NB4 (cell line): ENCODE data around the gene S1PR3.

Experiments
- DNase-seq: peaks from one replicate; pipeline ENCODE4 v3.0.0; 2010; ENCODE audit warnings: low read depth
- H3K4me3 ChIP-seq: one replicate; pipeline ENCODE4 v1.5.1; 2011; ENCODE audit warnings: mild to moderate bottlenecking, low read depth, low read length, moderate library complexity
- MYC ChIP-seq: IDR thresholded peaks from 2 replicates; pipeline ENCODE4 v1.6.1; 2011; ENCODE audit warnings: low read depth, low read length
- POLR2A ChIP-seq: IDR thresholded peaks from 2 replicates; pipeline ENCODE4 v1.6.1; 2011; ENCODE audit warnings: mild to moderate bottlenecking; ENCODE audit not compliant: insufficient read length; ENCODE audit errors: extremely low read depth
- TF ChIP-seq, protein P1 (sequence below): IDR thresholded peaks from one replicate; pipeline ENCODE4 v1.5.1; 2012; ENCODE audit warnings: low read depth, low read length
- TF ChIP-seq, protein P2 (sequence below): IDR thresholded peaks from 2 replicates; pipeline ENCODE4 v1.6.1; 2011; ENCODE audit warnings: low read depth, low read length

Gene S1PR3

DNA sequence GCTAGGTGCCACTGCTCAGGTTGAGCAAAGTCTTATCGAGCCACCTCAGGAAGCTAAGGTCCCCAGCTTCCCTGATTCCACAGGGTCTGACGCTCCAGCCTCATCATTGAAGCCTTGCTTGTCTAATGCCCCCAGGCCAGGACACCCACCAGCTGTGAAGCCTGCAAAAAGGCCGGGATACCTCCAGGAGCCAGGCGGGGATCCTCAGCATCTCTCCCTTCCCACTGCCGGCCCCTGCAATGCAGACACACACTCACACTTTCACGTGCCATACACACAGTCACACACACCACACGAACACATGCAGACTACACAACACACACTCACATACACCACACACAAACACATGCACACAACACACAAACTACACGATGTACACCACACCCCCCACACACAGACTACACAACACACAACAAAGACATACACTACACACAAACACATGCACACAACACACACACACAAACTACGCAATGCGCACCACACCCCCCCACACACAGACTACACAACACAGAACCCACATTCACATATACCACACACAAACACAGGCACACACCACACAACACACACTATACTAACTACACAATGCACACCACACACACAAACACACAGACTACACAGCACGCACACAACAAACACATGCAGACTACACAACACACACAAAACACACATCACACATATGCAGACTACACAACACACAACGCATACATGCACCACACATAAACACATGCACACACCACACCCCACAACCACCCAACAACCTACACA, 17.8 kb upstream of the S1PR3 start:
- no peak for TF ChIP-seq MYC
- TF ChIP-seq, protein P1, sequence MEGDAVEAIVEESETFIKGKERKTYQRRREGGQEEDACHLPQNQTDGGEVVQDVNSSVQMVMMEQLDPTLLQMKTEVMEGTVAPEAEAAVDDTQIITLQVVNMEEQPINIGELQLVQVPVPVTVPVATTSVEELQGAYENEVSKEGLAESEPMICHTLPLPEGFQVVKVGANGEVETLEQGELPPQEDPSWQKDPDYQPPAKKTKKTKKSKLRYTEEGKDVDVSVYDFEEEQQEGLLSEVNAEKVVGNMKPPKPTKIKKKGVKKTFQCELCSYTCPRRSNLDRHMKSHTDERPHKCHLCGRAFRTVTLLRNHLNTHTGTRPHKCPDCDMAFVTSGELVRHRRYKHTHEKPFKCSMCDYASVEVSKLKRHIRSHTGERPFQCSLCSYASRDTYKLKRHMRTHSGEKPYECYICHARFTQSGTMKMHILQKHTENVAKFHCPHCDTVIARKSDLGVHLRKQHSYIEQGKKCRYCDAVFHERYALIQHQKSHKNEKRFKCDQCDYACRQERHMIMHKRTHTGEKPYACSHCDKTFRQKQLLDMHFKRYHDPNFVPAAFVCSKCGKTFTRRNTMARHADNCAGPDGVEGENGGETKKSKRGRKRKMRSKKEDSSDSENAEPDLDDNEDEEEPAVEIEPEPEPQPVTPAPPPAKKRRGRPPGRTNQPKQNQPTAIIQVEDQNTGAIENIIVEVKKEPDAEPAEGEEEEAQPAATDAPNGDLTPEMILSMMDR, result no peak
- TF ChIP-seq, protein P2, sequence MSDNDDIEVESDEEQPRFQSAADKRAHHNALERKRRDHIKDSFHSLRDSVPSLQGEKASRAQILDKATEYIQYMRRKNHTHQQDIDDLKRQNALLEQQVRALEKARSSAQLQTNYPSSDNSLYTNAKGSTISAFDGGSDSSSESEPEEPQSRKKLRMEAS, result no peak
- no peak for TF ChIP-seq POLR2A
- no peak overlapping the region for H3K4me3 ChIP-seq
- DNase-seq, result no peak

DNA sequence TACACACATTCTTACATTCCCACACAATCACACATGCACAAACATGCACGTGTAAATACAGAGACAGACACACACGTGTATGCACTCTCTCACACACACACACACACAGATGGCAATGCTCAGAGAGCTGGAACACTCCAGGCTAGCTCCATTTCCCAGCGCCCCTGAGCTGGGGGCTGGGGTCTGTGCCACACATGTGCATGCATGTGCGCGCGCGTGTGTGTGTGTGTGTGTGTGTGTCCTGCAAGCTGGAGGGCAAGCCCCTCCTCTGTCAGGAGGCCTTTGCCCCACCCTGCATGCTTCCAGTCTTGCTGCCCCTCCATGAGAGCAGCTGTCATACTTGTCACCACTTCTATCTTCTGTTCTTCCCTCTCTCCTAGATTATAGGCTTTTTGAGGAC, 16.6 kb upstream of the S1PR3 start:
- H3K4me3 ChIP-seq, result no peak overlapping the region
- no peak for DNase-seq
- TF ChIP-seq POLR2A (no peak), MYC (no peak)
- TF ChIP-seq, protein P2, result no peak
- TF ChIP-seq, protein P1, result no peak

DNA sequence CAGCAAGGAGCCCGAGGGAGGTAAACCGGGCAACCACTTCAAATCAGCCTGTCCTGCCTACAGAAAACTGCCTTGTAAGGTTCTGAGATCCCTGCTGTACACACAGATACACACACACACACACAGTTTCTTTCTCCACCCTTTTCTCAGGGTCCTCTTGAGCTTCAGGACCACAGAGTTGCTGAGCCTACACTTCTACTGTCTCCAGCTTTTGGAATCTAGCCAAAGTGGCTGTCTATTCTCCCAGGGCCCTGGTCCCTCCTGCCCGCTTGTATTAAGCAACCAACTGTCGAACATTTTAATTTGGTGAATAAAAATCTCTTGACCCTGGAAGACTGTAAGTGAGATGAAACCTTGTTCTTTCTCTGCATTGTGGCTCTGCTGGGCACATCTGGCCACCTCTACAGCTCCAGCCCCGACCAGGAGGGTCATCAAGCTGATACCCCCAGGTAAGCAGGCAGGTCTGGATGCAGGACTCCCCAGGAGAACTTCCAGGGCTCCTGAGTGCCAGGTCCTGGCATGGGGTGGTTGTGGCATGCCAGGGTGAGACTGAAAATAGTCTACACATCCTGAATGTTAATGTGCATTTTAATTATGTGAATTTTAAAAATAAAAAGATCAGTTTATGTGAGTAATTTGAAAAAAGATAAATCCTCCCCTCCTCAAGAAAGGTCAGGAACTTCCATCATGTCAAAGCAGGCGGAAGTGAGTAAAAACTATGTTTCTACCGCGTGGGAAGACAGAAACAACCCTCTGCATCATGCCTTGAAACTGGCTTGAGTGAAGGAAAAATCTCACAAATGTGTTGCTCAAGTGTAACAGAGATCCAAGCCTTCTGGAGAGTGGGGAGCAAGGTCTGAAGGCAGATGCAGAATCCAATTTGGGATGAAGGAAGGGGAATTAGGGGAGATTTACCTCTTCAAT, 15.0 kb upstream of the S1PR3 start:
- no peak for DNase-seq
- H3K4me3 ChIP-seq, result no peak overlapping the region
- no peak for TF ChIP-seq POLR2A
- TF ChIP-seq, protein P1, result no peak

DNA sequence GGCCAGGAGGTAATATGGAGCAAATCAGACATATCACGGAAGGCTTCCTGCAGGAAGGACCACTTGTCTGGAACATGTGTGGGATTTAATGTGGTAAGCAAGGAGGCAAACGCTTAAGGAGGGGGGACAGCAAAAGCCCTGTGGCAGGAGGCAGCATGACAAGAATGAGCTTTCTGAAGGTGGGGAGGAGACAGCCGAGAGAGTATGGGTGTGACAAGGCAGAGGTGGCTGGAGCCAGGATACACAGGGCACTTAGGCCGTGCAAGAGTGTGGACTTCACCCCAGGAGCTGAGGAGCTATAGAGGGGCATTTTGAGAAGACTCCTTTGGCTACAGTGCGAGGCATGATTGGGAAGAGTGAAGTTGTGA, 14.4 kb upstream of the S1PR3 start:
- TF ChIP-seq, protein P2, result no peak
- no peak for TF ChIP-seq POLR2A
- H3K4me3 ChIP-seq, result no peak overlapping the region
- DNase-seq, result no peak

DNA sequence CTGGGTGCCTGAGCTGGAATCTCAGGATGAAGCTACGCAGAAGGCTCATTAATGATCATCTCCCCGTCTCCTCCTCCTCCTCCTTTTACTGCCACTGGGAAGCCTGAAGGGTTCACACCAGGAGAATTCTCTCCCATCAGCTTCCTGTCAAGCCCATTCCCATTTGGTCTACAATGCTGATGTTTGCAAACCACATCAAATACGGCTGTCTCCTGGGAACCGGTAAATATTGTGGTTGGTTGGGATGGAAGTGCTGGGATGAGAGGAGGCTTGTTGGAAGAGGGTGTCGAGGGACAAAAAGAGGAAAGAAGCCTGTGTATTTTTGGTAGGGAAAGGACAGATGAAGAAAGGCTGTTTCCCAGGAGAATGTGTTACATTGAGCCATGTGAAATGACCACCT, 13.2 kb upstream of the S1PR3 start:
- DNase-seq, result no peak
- no peak for TF ChIP-seq MYC
- TF ChIP-seq, protein P1, result no peak
- TF ChIP-seq, protein P2, result no peak
- TF ChIP-seq POLR2A, result no peak
- H3K4me3 ChIP-seq, result no peak overlapping the region

DNA sequence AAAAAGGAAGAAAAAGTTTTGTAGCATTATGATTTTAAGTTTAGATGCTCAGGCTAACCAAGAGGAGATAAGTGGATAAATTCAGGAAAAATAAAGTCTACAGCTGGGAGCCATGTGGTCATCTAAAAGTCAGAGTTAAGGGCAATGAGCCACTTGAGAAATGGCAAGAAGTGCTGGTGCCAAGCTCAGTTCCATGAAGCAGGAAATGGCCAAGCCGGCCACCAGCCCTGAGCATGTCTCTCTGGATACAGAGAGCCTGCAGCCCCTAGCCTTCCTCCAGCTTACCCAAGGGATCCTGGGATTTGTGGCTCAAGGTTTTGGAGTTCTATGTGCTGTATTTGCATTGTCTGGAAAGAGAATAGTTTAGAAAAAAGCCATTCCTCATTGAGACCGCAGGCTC, 12.2 kb upstream of the S1PR3 start:
- DNase-seq, result no peak
- TF ChIP-seq POLR2A (no peak), MYC (no peak)
- TF ChIP-seq, protein P2, result no peak
- TF ChIP-seq, protein P1, result no peak
- H3K4me3 ChIP-seq, result no peak overlapping the region
